HEK293 (cell line): ENCODE data around the gene VSIG1.

ENCODE experiments used
- CTCF ChIP-seq: fragments of 450-650 bp; formaldehyde crosslinking; IDR thresholded peaks from 2 replicates; pipeline ENCODE4 v1.5.1; 2016; ENCODE audit warnings: missing biosample characterization, missing genetic modification characterization
- HOXC10 ChIP-seq: sonication (generic); formaldehyde crosslinking; IDR thresholded peaks from 2 replicates; pipeline ENCODE4 v1.8.1; 2023; ENCODE audit warnings: mild to moderate bottlenecking, missing genetic modification reagents
- REPIN1 ChIP-seq: fragments of 450-650 bp; formaldehyde crosslinking; IDR thresholded peaks from 2 replicates; pipeline ENCODE4 v1.5.1; 2017; ENCODE audit warnings: missing biosample characterization, missing genetic modification characterization, low read depth
- ZFP41 ChIP-seq: fragments of 450-650 bp; formaldehyde crosslinking; IDR thresholded peaks from 2 replicates; pipeline ENCODE4 v1.5.1; 2016; ENCODE audit warnings: missing biosample characterization, missing genetic modification characterization, borderline replicate concordance
- ZNF140 ChIP-seq: fragments of 450-650 bp; formaldehyde crosslinking; IDR thresholded peaks from 2 replicates; pipeline ENCODE4 v1.5.1; 2016; ENCODE audit warnings: missing biosample characterization, missing genetic modification characterization
- ZNF148 ChIP-seq: fragments of 450-650 bp; formaldehyde crosslinking; IDR thresholded peaks from 2 replicates; pipeline ENCODE4 v1.5.0; 2017; ENCODE audit warnings: missing biosample characterization, missing genetic modification characterization, borderline replicate concordance
- ZNF248 ChIP-seq: fragments of 450-650 bp; formaldehyde crosslinking; IDR thresholded peaks from 2 replicates; pipeline ENCODE4 v1.5.1; 2017; ENCODE audit warnings: missing biosample characterization, missing genetic modification characterization
- ZNF302 ChIP-seq: fragments of 450-650 bp; formaldehyde crosslinking; IDR thresholded peaks from 2 replicates; pipeline ENCODE4 v1.5.1; 2016; ENCODE audit warnings: missing biosample characterization, missing genetic modification characterization, low read depth
- ZNF510 ChIP-seq: fragments of 450-650 bp; formaldehyde crosslinking; IDR thresholded peaks from 2 replicates; pipeline ENCODE4 v1.5.1; 2018; ENCODE audit warnings: mild to moderate bottlenecking, missing genetic modification characterization, missing biosample characterization; ENCODE audit not compliant: insufficient replicate concordance
- ZNF677 ChIP-seq: fragments of 450-650 bp; IDR thresholded peaks from 2 replicates; pipeline ENCODE4 v1.5.0; 2018; ENCODE audit warnings: missing biosample characterization, mild to moderate bottlenecking, missing genetic modification characterization, moderate library complexity
- ZNF791 ChIP-seq: fragments of 450-650 bp; formaldehyde crosslinking; IDR thresholded peaks from 2 replicates; pipeline ENCODE4 v1.5.1; 2016; ENCODE audit warnings: missing biosample characterization, missing genetic modification characterization
- ZSCAN23 ChIP-seq: fragments of 450-650 bp; formaldehyde crosslinking; IDR thresholded peaks from 2 replicates; pipeline ENCODE4 v1.5.1; 2016; ENCODE audit warnings: missing biosample characterization, missing genetic modification characterization
- TF ChIP-seq, protein P1 (sequence below): fragments of 450-650 bp; formaldehyde crosslinking; IDR thresholded peaks from 2 replicates; pipeline ENCODE4 v1.5.1; 2016; ENCODE audit warnings: missing biosample characterization, missing genetic modification characterization

- TF ChIP-seq CTCF (no peak), REPIN1 (tag by site-specific recombination) (no peak), ZNF148 (tag by site-specific recombination) (no peak), ZNF510 (tag by site-specific recombination) (no peak), HOXC10 (no peak), ZNF677 (tag by site-specific recombination) (no peak), ZSCAN23 (tag by site-specific recombination) (no peak), ZNF791 (tag by site-specific recombination) (no peak), ZFP41 (tag by site-specific recombination) (no peak), ZNF140 (tag by site-specific recombination) (no peak), ZNF248 (tag by site-specific recombination) (no peak), ZNF302 (tag by site-specific recombination) (no peak)
- TF ChIP-seq, protein P1, sequence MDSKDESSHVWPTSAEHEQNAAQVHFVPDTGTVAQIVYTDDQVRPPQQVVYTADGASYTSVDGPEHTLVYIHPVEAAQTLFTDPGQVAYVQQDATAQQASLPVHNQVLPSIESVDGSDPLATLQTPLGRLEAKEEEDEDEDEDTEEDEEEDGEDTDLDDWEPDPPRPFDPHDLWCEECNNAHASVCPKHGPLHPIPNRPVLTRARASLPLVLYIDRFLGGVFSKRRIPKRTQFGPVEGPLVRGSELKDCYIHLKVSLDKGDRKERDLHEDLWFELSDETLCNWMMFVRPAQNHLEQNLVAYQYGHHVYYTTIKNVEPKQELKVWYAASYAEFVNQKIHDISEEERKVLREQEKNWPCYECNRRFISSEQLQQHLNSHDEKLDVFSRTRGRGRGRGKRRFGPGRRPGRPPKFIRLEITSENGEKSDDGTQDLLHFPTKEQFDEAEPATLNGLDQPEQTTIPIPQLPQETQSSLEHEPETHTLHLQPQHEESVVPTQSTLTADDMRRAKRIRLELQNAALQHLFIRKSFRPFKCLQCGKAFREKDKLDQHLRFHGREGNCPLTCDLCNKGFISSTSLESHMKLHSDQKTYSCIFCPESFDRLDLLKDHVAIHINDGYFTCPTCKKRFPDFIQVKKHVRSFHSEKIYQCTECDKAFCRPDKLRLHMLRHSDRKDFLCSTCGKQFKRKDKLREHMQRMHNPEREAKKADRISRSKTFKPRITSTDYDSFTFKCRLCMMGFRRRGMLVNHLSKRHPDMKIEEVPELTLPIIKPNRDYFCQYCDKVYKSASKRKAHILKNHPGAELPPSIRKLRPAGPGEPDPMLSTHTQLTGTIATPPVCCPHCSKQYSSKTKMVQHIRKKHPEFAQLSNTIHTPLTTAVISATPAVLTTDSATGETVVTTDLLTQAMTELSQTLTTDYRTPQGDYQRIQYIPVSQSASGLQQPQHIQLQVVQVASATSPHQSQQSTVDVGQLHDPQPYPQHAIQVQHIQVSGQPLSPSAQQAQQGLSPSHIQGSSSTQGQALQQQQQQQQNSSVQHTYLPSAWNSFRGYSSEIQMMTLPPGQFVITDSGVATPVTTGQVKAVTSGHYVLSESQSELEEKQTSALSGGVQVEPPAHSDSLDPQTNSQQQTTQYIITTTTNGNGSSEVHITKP = no peak
Observed at GRCh38 chrX:108053218-108053617, 8.4 kb downstream of the VSIG1 start.
